ENCODE measurements around the gene ACOD1.

Gene ACOD1

GRCh38 chr13:76991796-76992547, 43.7 kb downstream of the ACOD1 start, which contains the start of gene CLN5:
Gene CLN5 (plus strand): TSS chr13:76992081. CDS start chr13:76992099, 18 bp downstream.
- peak; percentile 76 to 79 for DNase-seq (ENCODE audit: low read depth in 2 of 2)

GRCh38 chr13:76992548-76993001, 44.3 kb downstream of the ACOD1 start:
- DNase-seq (ENCODE audit: low read depth in 2 of 2): no peak

GRCh38 chr13:76993021-76993420, 44.7 kb downstream of the ACOD1 start:
- DNase-seq (ENCODE audit: low read depth in 2 of 2): no peak

GRCh38 chr13:76993473-76993872, 45.2 kb downstream of the ACOD1 start:
- DNase-seq (ENCODE audit: low read depth in 2 of 2): no peak

GRCh38 chr13:76994281-76994680, 46.0 kb downstream of the ACOD1 start:
- DNase-seq (ENCODE audit: low read depth in 2 of 2): no peak

- no peak for DNase-seq (ENCODE audit: low read depth in 2 of 2)
Measured at GRCh38 chr13:77000475-77000874, 52.2 kb downstream of the ACOD1 start.

GRCh38 chr13:77001540-77001939, 53.2 kb downstream of the ACOD1 start:
- DNase-seq (ENCODE audit: low read depth in 2 of 2): no peak

- DNase-seq (ENCODE audit: low read depth in 2 of 2): no peak
Measured at GRCh38 chr13:77001963-77002587, 53.8 kb downstream of the ACOD1 start.

- DNase-seq (ENCODE audit: low read depth in 2 of 2): no peak
Measured at GRCh38 chr13:77002590-77003190, 54.4 kb downstream of the ACOD1 start.

All from fibroblast of skin of left quadriceps (primary cell).